Activated CD4-positive, alpha-beta memory T cell treated with anti-CD3 and anti-CD28 coated beads, Interleukin-2, amount 10 ng/mL, durations not matched to agents 7 days and 5 days (primary cell): ENCODE measurements around the gene AKNA. TPM values are rescaled to one million over a fixed set of nuclear protein-coding genes. Genes with fewer than 3 reads are reported as not detected.

Source experiments
- CTCF ChIA-PET: fragments of 350-600 bp; sonication (Branson Sonifier 250); formaldehyde crosslinking; loops from one replicate; lab custom pipeline; 2021; ENCODE audit warnings: antibody characterized with exemption, inconsistent platforms; lab: Charles Lee
- POLR2A ChIA-PET: fragments of 350-600 bp; sonication (Branson Sonifier 250); formaldehyde crosslinking; loops from one replicate; lab custom pipeline; 2021; ENCODE audit warnings: antibody characterized with exemption; lab: Charles Lee
- DNase-seq: peaks from one replicate; pipeline ENCODE4 v3.0.0-alpha.2; 2020
- H3K27ac Mint-ChIP-seq: one replicate; pipeline ENCODE4 v1.8.0; 2021; ENCODE audit warnings: mild to moderate bottlenecking, mixed read lengths
- H3K27me3 Mint-ChIP-seq: one replicate; pipeline ENCODE4 v1.8.0; 2021; ENCODE audit warnings: mixed read lengths
- H3K36me3 Mint-ChIP-seq: one replicate; pipeline ENCODE4 v1.8.0; 2021; ENCODE audit warnings: low read depth, mixed read lengths
- H3K4me1 Mint-ChIP-seq: one replicate; pipeline ENCODE4 v1.8.0; 2021; ENCODE audit warnings: mixed read lengths
- H3K4me3 Mint-ChIP-seq: one replicate; pipeline ENCODE4 v1.8.0; 2021; ENCODE audit warnings: mild to moderate bottlenecking, mixed read lengths
- H3K9me3 Mint-ChIP-seq: one replicate; pipeline ENCODE4 v1.8.0; 2021; ENCODE audit warnings: mixed read lengths
- total RNA-seq, 2 experiments: library from RNA; stranded (reverse); gene quantifications; one replicate each; pipeline ENCODE4 v1.2.3, GENCODE V29; 2021

Gene AKNA
- total RNA-seq, 2 experiments from 2014 or later, result 350 to 355 TPM

DNA sequence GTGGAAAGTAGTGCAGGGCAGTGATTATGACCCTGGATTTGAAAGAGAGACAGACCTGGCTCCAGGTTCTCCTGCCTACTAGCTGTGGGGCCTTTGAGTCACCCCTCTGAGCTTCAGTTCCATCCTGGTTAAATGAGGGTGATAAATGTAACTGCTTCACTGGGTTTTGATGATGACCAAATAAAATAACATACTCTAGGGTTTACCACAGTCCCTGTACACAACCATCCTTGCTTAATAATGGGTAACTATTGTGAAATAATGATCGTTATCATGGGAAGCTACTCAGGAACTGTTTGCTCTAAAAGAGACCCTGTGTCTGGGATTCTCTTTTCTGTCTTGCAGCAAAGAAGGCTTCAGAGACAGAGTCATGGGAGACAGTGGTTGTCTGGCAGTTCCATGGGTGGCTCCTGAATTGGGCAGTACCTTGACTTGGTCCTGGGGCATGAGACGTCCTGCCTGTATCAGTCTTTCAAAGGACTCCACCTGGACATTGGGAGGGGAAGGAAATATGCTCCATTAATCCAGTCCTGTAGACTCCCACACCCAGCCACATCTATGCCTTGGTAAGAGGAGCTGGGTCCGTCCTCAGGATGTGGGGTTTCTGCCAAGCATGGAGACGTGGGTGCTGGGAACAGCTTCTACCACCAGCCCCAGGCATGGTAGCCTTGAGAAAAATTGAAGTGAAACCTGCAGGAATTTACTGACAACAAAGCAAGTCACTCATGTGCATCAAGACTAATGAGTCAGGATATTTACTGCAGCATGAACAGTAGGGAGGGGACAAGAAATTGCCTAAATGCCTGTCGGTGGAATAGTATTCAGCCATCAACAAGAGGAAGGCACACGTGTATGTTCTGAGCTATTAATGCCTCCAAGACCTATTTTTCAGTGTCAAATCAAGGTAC, 23.4 kb downstream of the AKNA start:
- no peaks in the 10 kb centered on the region for H3K9me3 Mint-ChIP-seq
- H3K27me3 Mint-ChIP-seq, result no peaks in the 10 kb centered on the region
- peaks cover 96% of the 10 kb centered on the region for H3K36me3 Mint-ChIP-seq
- peak overlapping the region; percentile 87 for H3K27ac Mint-ChIP-seq
- peak overlapping the region; percentile 5 for H3K4me3 Mint-ChIP-seq
- CTCF ChIA-PET, result interaction anchor here (1.0 to 8.0 kb wide), 4 partner anchors 9 to 39 kb away, joined by 3 to 87 read pairs (median 4); partner anchors contain the start of gene AKNA
- H3K4me1 Mint-ChIP-seq, result peaks cover 88% of the 10 kb centered on the region
- no peak for DNase-seq
- POLR2A ChIA-PET, result interaction anchor here (1.0 to 17.7 kb wide), 8 partner anchors 8 to 23 kb away, joined by 3 to 633 read pairs (median 8); partner anchors contain the start of gene AKNA

DNA sequence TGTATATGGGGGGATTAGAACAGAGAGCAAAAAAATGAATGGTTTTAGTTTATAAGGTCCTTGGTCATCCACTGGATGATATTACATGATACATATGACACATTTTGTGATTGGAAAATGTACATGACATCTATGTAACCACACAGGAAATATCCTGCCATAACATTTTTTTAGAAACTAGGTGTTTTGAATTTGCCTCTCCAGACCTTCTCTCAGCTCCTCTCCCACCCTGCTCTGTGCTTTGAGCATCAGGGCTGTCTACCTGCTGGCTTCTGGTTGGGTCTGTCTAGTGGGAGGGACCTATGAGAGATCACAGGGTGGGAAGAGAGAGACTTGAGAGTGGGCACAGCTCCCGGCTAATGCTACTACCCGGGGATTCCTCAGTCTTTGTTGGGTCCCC, 24.4 kb downstream of the AKNA start:
- no peaks in the 10 kb centered on the region for H3K27me3 Mint-ChIP-seq
- CTCF ChIA-PET, result interaction anchor here (1.0 to 8.0 kb wide), 4 partner anchors 10 to 27 kb away, joined by 3 to 87 read pairs (median 6); partner anchors contain the start of gene AKNA

DNA sequence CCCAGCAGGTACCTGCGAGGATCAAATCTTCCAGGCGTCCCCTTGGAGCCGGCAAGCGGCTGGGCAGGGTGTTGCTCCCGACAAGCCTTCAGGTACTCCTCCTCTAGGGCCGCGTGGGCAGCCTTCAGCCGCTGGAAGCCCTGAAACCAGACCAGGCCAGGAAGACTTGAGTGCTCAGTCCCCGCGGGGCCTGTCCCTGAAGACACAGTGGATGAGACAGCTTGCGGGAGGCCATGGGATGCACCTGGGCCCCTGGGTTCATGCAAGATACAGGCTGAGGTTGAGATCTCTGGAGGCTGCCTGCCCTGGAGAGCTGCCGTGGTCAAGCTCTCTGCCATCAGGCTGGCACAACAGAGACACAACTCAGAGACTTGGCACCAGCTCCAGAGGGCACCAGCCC, 25.4 kb downstream of the AKNA start:
- no peak overlapping the region for H3K4me3 Mint-ChIP-seq
- peaks cover 76% of the 10 kb centered on the region for H3K4me1 Mint-ChIP-seq
- POLR2A ChIA-PET, result interaction anchor here (0.9 to 17.7 kb wide), 6 partner anchors 9 to 25 kb away, joined by 3 to 633 read pairs (median 13); partner anchors contain the start of gene AKNA
- no peaks in the 10 kb centered on the region for H3K9me3 Mint-ChIP-seq
- H3K27ac Mint-ChIP-seq, result peak overlapping the region; percentile 87
- DNase-seq, result no peak
- H3K36me3 Mint-ChIP-seq, result peaks cover 94% of the 10 kb centered on the region
- CTCF ChIA-PET, result interaction anchor here (1.0 to 8.0 kb wide), 3 partner anchors 10 to 28 kb away, joined by 3 to 87 read pairs (median 9); partner anchors contain the start of gene AKNA
- no peaks in the 10 kb centered on the region for H3K27me3 Mint-ChIP-seq

More for the DNA sequence above, 24.4 kb downstream of the AKNA start:
- H3K4me3 Mint-ChIP-seq, result no peak overlapping the region
- H3K36me3 Mint-ChIP-seq, result peaks cover 97% of the 10 kb centered on the region
- H3K4me1 Mint-ChIP-seq, result peaks cover 81% of the 10 kb centered on the region
- H3K9me3 Mint-ChIP-seq, result no peaks in the 10 kb centered on the region
- H3K27ac Mint-ChIP-seq, result peak overlapping the region; percentile 87
- no peak for DNase-seq
- POLR2A ChIA-PET, result interaction anchor here (0.9 to 17.7 kb wide), 7 partner anchors 9 to 24 kb away, joined by 3 to 633 read pairs (median 6); partner anchors contain the start of gene AKNA

DNA sequence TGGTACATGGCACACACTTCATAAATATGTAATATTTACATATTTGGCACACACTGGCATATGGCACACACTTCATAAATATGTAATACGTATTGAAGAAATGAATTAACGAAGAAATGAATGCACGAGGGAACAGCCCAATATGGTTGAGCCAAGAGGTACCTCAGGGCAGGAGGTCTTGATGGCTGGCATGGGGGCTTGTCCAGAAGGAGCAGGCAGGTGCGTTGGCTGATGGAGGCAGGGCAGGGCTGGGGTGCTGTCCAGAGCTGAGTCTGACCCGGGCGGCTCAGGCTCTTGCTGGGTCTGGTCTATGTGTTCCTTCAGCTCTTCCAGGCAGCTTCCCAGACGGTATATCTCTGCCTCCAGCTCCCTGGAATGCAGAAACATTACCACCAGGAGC, 26.2 kb downstream of the AKNA start:
- Mint-ChIP-seq H3K4me1 (peaks cover 70% of the 10 kb centered on the region), H3K9me3 (no peaks in the 10 kb centered on the region), H3K4me3 (no peak overlapping the region), H3K27ac (peak overlapping the region; percentile 76), H3K36me3 (peaks cover 93% of the 10 kb centered on the region), H3K27me3 (no peaks in the 10 kb centered on the region)
- DNase-seq, result no peak
- ChIA-PET CTCF (interaction anchor here (1.1 to 2.1 kb wide), 2 partner anchors 9 to 43 kb away, joined by 4 to 9 read pairs; no protein-coding TSS in a partner anchor), POLR2A (interaction anchor here (4.1 to 17.7 kb wide), 3 partner anchors 9 to 26 kb away, joined by 20 to 633 read pairs (median 48); partner anchors contain the start of gene AKNA)

DNA sequence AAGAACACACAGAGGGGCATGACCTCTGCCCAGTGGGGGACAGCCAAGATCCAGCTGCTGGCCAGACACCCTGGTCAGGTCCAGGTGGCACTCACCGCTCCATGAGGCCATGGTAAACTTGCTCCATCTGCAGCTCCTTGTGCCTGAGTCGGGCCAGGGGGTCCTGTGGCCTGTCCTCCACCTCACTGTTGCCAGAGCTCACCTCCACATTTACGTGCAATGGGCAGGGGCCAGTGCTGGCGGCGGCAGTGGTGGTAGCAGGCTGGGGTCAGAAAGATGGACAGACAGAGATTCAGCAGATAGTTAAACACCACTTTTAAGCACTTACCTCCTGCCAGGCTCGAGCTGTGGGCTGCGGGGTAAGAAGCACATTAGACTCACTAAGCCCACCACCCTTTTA, 28.0 kb downstream of the AKNA start:
- ChIA-PET POLR2A (interaction anchor here (17.7 kb wide), 1 partner anchor 27 kb away, joined by 633 read pairs; the partner anchor contains the start of gene AKNA), CTCF (no interaction called here)
- Mint-ChIP-seq H3K27me3 (no peaks in the 10 kb centered on the region), H3K4me1 (peaks cover 57% of the 10 kb centered on the region), H3K9me3 (no peaks in the 10 kb centered on the region), H3K27ac (peak overlapping the region; percentile 76), H3K4me3 (no peak overlapping the region), H3K36me3 (peaks cover 87% of the 10 kb centered on the region)
- no peak for DNase-seq

DNA sequence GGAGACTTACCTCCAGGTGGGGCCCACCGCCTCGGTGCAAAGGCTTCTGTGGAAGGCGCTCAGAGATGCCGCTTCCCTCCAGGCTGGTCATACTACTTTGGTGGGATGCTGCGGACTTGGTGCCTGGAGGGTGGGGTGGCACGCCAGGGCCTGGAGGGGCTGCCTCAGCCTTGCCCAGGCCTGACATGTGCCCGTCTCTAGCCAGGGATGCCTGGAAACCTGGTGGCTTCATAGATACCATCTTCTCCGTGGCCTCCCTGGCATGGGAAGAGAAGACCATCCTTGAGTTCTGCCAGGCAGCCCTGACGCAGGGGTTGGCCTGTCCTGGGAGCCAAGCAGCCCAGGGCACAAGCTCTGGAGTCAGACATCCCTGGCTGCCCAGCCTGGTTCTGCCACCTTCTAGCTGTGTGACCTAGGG, 29.9 kb downstream of the AKNA start:
- no peak for DNase-seq
- POLR2A ChIA-PET, result interaction anchor here (1.2 to 17.7 kb wide), 3 partner anchors 14 to 29 kb away, joined by 3 to 633 read pairs (median 5); partner anchors contain the start of gene AKNA
- Mint-ChIP-seq H3K9me3 (no peaks in the 10 kb centered on the region), H3K4me1 (peaks cover 46% of the 10 kb centered on the region), H3K27ac (no peak overlapping the region), H3K4me3 (no peak overlapping the region), H3K27me3 (no peaks in the 10 kb centered on the region), H3K36me3 (peaks cover 80% of the 10 kb centered on the region)
- CTCF ChIA-PET, result no interaction called here

DNA sequence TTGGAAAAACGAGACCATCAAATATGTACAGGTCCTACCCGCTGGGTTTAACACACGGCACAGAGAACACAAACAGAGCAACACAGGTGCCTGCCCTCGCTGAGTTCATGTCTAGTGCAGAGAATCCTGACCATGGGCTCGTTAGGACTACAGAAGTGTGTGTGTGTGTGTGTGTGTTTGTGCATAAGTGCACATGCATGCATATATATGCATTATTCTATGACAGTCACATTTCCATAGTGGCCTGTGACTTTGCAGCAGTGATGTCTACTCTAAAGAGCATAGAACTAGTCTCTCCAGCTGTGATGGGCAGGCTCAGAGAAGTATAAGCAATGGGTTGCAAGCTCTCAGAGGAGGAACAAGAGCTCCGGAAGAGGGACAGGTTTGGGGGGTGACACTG, 30.4 kb downstream of the AKNA start:
- peaks cover 45% of the 10 kb centered on the region for H3K4me1 Mint-ChIP-seq
- H3K9me3 Mint-ChIP-seq, result no peaks in the 10 kb centered on the region
- no peak for DNase-seq
- ChIA-PET POLR2A (interaction anchor here (1.2 to 9.1 kb wide), 3 partner anchors 15 to 29 kb away, joined by 3 to 115 read pairs (median 5); partner anchors contain the start of gene AKNA), CTCF (no interaction called here)
- H3K36me3 Mint-ChIP-seq, result peaks cover 78% of the 10 kb centered on the region
- H3K27ac Mint-ChIP-seq, result peak overlapping the region; percentile 22
- H3K27me3 Mint-ChIP-seq, result no peaks in the 10 kb centered on the region
- no peak overlapping the region for H3K4me3 Mint-ChIP-seq

DNA sequence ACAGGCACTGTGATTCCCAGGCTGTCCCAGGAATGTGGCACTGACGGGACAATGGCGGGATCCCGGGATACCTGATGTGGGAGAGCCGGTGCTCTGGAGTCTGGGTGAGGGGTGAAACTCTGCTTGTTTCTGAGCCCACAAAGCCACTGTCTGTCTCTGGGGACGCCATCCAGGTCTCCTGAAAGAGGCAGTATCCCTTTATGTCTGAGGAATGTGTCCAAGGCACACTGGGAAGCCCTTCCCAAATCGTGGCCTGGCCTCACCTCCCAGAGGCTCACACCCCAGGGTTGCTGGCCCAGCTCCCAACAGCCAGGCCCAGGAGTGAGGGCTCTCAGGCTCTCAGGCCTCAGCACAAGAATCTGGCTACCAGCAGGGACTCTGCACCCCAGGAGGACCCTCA, 31.0 kb downstream of the AKNA start:
- Mint-ChIP-seq H3K4me1 (peaks cover 49% of the 10 kb centered on the region), H3K9me3 (no peaks in the 10 kb centered on the region), H3K27ac (no peak overlapping the region), H3K36me3 (peaks cover 77% of the 10 kb centered on the region), H3K27me3 (no peaks in the 10 kb centered on the region), H3K4me3 (no peak overlapping the region)
- ChIA-PET CTCF (interaction anchor here (0.6 kb wide), 1 partner anchor 17 kb away, joined by 3 read pairs; no protein-coding TSS in a partner anchor), POLR2A (interaction anchor here (1.2 to 9.1 kb wide), 3 partner anchors 11 to 29 kb away, joined by 5 to 115 read pairs (median 8); partner anchors contain the start of gene AKNA)
- DNase-seq, result no peak

DNA sequence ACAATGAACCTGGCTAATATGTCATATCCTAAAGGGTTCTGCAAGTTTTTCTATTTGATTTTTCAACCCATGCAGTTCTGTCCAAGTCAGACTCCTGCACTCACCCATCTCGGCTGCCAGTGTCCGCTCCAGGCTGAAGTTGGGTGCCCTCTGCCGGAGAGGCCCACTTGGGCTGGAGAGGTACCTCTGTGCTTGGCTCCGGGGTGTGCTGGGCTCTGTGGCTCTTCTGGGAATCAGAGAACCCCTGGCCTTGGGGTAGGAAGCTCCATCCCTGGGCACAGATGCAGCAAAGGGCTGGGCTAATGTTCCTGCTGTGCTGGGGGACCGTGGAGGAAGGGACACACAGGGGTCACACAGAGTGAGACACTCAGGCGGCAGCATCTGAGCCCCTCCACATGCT, 32.0 kb downstream of the AKNA start:
- no peak overlapping the region for H3K27ac Mint-ChIP-seq
- CTCF ChIA-PET, result no interaction called here
- H3K4me3 Mint-ChIP-seq, result no peak overlapping the region
- no peaks in the 10 kb centered on the region for H3K27me3 Mint-ChIP-seq
- POLR2A ChIA-PET, result interaction anchor here (0.6 to 9.1 kb wide), 4 partner anchors 11 to 30 kb away, joined by 3 to 115 read pairs (median 6); partner anchors contain the start of gene AKNA
- no peaks in the 10 kb centered on the region for H3K9me3 Mint-ChIP-seq
- no peak for DNase-seq
- peaks cover 75% of the 10 kb centered on the region for H3K36me3 Mint-ChIP-seq
- H3K4me1 Mint-ChIP-seq, result peaks cover 46% of the 10 kb centered on the region

DNA sequence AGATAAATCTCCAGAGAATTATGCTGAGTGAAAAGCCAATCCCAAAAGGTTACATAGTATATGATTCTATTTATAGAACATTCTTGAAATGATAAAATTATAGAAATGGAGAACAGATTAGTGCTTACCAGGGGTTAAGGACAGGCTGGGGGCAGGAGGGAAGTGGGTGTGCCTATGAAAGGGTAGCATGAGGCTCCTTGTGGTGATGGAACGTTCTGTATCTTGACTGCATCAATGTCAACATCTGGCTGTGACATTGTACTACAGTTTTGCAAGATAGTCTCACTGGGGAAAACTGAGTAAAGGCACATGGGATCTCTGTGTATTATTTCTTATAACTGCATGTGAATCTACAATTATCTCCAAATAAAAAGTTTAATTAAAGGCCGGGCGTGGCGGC, 35.9 kb downstream of the AKNA start:
- Mint-ChIP-seq H3K36me3 (peaks cover 77% of the 10 kb centered on the region), H3K9me3 (no peaks in the 10 kb centered on the region), H3K4me3 (no peak overlapping the region), H3K4me1 (peaks cover 54% of the 10 kb centered on the region), H3K27me3 (no peaks in the 10 kb centered on the region), H3K27ac (peak overlapping the region; percentile 11)
- POLR2A ChIA-PET, result interaction anchor here (2.8 to 9.1 kb wide), 2 partner anchors 11 to 34 kb away, joined by 20 to 115 read pairs; partner anchors contain the start of gene AKNA
- no peak for DNase-seq
- CTCF ChIA-PET, result interaction anchor here (0.7 to 2.4 kb wide), 3 partner anchors 11 to 14 kb away, joined by 3 to 9 read pairs (median 4); no protein-coding TSS in a partner anchor

DNA sequence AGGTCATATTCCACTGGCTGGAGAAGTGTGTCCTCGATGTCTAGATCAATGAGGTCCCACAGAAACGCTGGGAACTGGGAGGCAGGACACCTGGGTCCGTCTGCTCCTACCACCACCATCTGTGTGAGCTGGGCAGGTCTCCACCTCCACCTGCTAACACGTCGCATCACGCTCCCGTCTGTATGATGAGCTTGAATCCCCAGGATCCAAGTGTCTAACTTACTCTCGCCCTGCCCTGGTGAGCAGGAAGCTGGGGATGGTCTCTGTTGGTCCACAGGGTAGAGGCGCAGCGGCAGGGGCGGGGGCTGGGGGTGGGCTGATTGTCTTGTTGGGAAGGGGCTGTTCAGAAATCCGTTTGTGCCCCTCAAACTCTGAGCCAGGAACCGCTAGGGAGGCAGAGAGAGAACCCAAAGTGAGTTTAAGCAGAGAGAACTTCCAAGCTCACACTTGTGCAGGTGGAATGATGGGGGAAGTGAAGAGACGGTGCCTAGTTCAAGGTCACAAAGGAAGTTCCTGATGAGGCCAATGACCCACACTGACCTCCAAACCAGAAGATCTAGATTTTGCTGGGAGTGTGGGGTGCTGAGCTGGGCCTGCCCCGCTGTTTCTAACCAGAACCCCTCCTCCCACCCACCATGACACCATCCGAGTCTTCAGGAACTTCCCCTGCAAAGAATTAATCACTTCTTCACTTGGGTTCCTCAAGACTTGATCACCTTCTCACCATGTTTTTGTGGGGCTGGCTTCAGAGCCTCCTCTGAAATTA, 37.0 kb downstream of the AKNA start:
- no peak for DNase-seq

More for the DNA sequence above, 37.0 kb downstream of the AKNA start:
- Mint-ChIP-seq H3K27ac (peak overlapping the region; percentile 91), H3K9me3 (no peaks in the 10 kb centered on the region), H3K4me1 (peaks cover 50% of the 10 kb centered on the region), H3K36me3 (peaks cover 77% of the 10 kb centered on the region), H3K27me3 (no peaks in the 10 kb centered on the region), H3K4me3 (no peak overlapping the region)
- POLR2A ChIA-PET, result interaction anchor here (0.7 to 9.1 kb wide), 5 partner anchors 14 to 35 kb away, joined by 3 to 115 read pairs (median 7); partner anchors contain the start of gene AKNA
- CTCF ChIA-PET, result interaction anchor here (1.4 kb wide), 1 partner anchor 11 kb away, joined by 4 read pairs; no protein-coding TSS in a partner anchor
